Stomach (tissue), 9 donors: ENCODE data around the gene SIPA1L2. TPM values are rescaled to one million over a fixed set of nuclear protein-coding genes. Genes with fewer than 3 reads are reported as not detected.

Experiments used
- DNase-seq, 2 donors: peaks; one replicate each; pipeline versions ENCODE4 v3.0.0 to v3.0.0-alpha.2; 2013 to 2019
- H3K27ac ChIP-seq, 5 donors: fragments of 200-600 bp in 4 of 5; sonication (generic) in 4 of 5; one replicate each; pipeline ENCODE4 v1.5.1; 2013 to 2019; ENCODE audit warnings: mild to moderate bottlenecking in 1 of 5, moderate library complexity in 1 of 5
- H3K27me3 ChIP-seq, 3 donors: fragments of 200-600 bp; sonication (generic); one replicate each; pipeline ENCODE4 v1.5.1; 2017 to 2019; ENCODE audit warnings: mixed run types in 1 of 3
- H3K36me3 ChIP-seq, 4 donors: fragments of 200-600 bp; sonication (generic); 1 replicate in 3 of 4; 2 replicates in 1 of 4; pipeline ENCODE4 v1.5.1; 2016 to 2019
- H3K4me1 ChIP-seq, 4 donors: fragments of 200-600 bp; sonication (generic); one replicate each; pipeline ENCODE4 v1.5.1; 2016 to 2019
- H3K4me3 ChIP-seq, 4 donors: fragments of 200-600 bp; sonication (generic) in 3 of 4; one replicate each; pipeline ENCODE4 v1.5.1; 2016 to 2019; ENCODE audit warnings: mild to moderate bottlenecking in 1 of 4
- H3K9me3 ChIP-seq, 4 donors: fragments of 200-600 bp; sonication (generic); one replicate each; pipeline ENCODE4 v1.5.1; 2016 to 2019
- CTCF ChIP-seq, 7 experiments: fragments of 450-650 bp in 4 of 7; fragments of 200-600 bp in 3 of 7; sonication (generic) in 3 of 7; IDR thresholded peaks; one replicate each; pipeline ENCODE4 v1.5.1; 2016 to 2019; ENCODE audit warnings: antibody characterized with exemption in 7 of 7, control low read depth in 2 of 7, mild to moderate bottlenecking in 1 of 7
- EP300 ChIP-seq: sonication (generic); formaldehyde crosslinking; IDR thresholded peaks from one replicate; pipeline ENCODE4 v1.6.1; 2017; ENCODE audit warnings: antibody characterized with exemption
- POLR2A ChIP-seq, 4 donors: fragments of 450-650 bp; IDR thresholded peaks; one replicate each; pipeline ENCODE4 v1.6.1; 2016; ENCODE audit warnings: antibody characterized with exemption in 4 of 4, control low read depth in 2 of 4, mild to moderate bottlenecking in 1 of 4, moderate library complexity in 1 of 4
- POLR2AphosphoS5 ChIP-seq, 3 donors: sonication (generic); formaldehyde crosslinking; IDR thresholded peaks; one replicate each; pipeline ENCODE4 v1.6.1; 2016; ENCODE audit warnings: antibody characterized with exemption in 3 of 3
- WGBS, 5 donors: extraction: QIAGEN DNeasy Blood & Tissue Kit in 3 of 5; methylation state at CpG; one replicate each; pipeline versions ENCODE4 v1.1.5 to v1.1.7; 2013 to 2018; 5-methylcytosine and 5-hydroxymethylcytosine counted together
- intact Hi-C: fragments of 100-400 bp; cut with DNase I; formaldehyde crosslinking; loops from one replicate; pipeline ENCODE4 v1.15.1; 2023; ENCODE audit warnings: low total_unique reads
- polyA plus RNA-seq, 3 donors: library from polyadenylated mRNA; stranded (reverse); fragments of 200-250 nt; gene quantifications; one replicate each; pipeline ENCODE4 v1.2.3, GENCODE V29; 2013
- total RNA-seq, 5 donors: library from RNA; depleted of rRNA; stranded (reverse); fragments of >200 nt; gene quantifications; one replicate each; pipeline versions ENCODE4 v1.1.0 to v1.2.3, GENCODE V29; 2014 to 2016
- donor health status: healthy with polysubstance abuse.
- donor health status: Bipolar disorder and iron deficiency.
- donor health status: healthy.

SIPA1L2 gene
- total and polyA plus RNA-seq, 8 donors: 2.5 to 240 (median 10.3) TPM

GRCh38 chr1:232635279-232635678, 5.3 kb upstream of the SIPA1L2 start:
- intact Hi-C loops: loop anchor here (5.0 to 10.0 kb wide), 4 partner anchors 320 to 768 kb away; partner anchors contain the start of gene NTPCR
- Histone ChIP-seq H3K9me3 (no peaks in the 10 kb centered on the region), H3K27ac (no peak overlapping the region), H3K27me3 (no peaks in the 10 kb centered on the region), H3K36me3 (no peaks in the 10 kb centered on the region), H3K4me1 (peaks cover 0 to 31% (median 9%) of the 10 kb centered on the region in 4 donors), H3K4me3 (no peak overlapping the region)
- DNase-seq: no peak
- TF ChIP-seq POLR2AphosphoS5 (IDR thresholded peaks at IDR 0.05) (no peak), EP300 (no peak), CTCF (IDR thresholded peaks at IDR 0.05) (no peak), POLR2A (IDR thresholded peaks at IDR 0.05) (no peak)

GRCh38 chr1:232634096-232634495, 4.2 kb upstream of the SIPA1L2 start:
- no peak for TF ChIP-seq POLR2A (IDR thresholded peaks at IDR 0.05)
- no peak for TF ChIP-seq CTCF (IDR thresholded peaks at IDR 0.05)
- TF ChIP-seq POLR2AphosphoS5 (IDR thresholded peaks at IDR 0.05): no peak
- no peak for TF ChIP-seq EP300
- no peak overlapping the region for H3K4me3 ChIP-seq

GRCh38 chr1:232630894-232631195, 912 bp upstream of the SIPA1L2 start:
- no peak for DNase-seq
- Histone ChIP-seq H3K36me3 (no peaks in the 10 kb centered on the region), H3K27ac (peak overlapping the region; percentile 84 to 95 (median 86)), H3K27me3 (peaks cover 0 to 9% (median 3%) of the 10 kb centered on the region in 3 donors), H3K4me3 (peak overlapping the region; percentile 72 to 93 (median 82)), H3K4me1 (peaks cover 5 to 59% (median 32%) of the 10 kb centered on the region in 4 donors), H3K9me3 (no peaks in the 10 kb centered on the region)
- TF ChIP-seq POLR2AphosphoS5 (IDR thresholded peaks at IDR 0.05) (no peak), CTCF (IDR thresholded peaks at IDR 0.05) (peak in 1 of 7 experiments; percentile 1), EP300 (no peak), POLR2A (IDR thresholded peaks at IDR 0.05) (no peak)
- intact Hi-C loops: loop anchor here (10.0 kb wide), 3 partner anchors 324 to 604 kb away; partner anchors contain the start of gene NTPCR
- 0 to 4% (median 0%) methylated on average over 8 of the region's 8 CpGs for WGBS, 5 donors

More at GRCh38 chr1:232634096-232634495, 4.2 kb upstream of the SIPA1L2 start:
- WGBS, 5 donors: 79 to 88% (median 82%) methylated on average over 5 of the region's 5 CpGs
- Histone ChIP-seq H3K4me1 (peaks cover 0 to 37% (median 15%) of the 10 kb centered on the region in 4 donors), H3K9me3 (no peaks in the 10 kb centered on the region), H3K27me3 (peaks cover 0 to 6% (median 3%) of the 10 kb centered on the region in 3 donors), H3K27ac (no peak overlapping the region), H3K36me3 (no peaks in the 10 kb centered on the region)
- peak; percentile 21 to 30 for DNase-seq
- intact Hi-C loops: loop anchor here (10.0 kb wide), 3 partner anchors 321 to 601 kb away; partner anchors contain the start of gene NTPCR

- H3K4me1 ChIP-seq: peaks cover 5 to 61% (median 32%) of the 10 kb centered on the region in 4 donors
- intact Hi-C loops: loop anchor here (10.0 kb wide), 3 partner anchors 325 to 605 kb away; partner anchors contain the start of gene NTPCR
- H3K36me3 ChIP-seq: no peaks in the 10 kb centered on the region
- TF ChIP-seq EP300 (no peak), CTCF (IDR thresholded peaks at IDR 0.05) (no peak), POLR2AphosphoS5 (IDR thresholded peaks at IDR 0.05) (no peak), POLR2A (IDR thresholded peaks at IDR 0.05) (no peak)
- H3K27ac ChIP-seq: peak overlapping the region; percentile 32 to 95 (median 69)
- peak in 1 of 2 donors; percentile 72 for DNase-seq
- H3K9me3 ChIP-seq: no peaks in the 10 kb centered on the region
- peaks cover 0 to 9% (median 3%) of the 10 kb centered on the region in 3 donors for H3K27me3 ChIP-seq
- 0 to 1% (median 1%) methylated on average over 39 to 96 of the region's 96 CpGs for WGBS, 5 donors
- peak overlapping the region; percentile 72 to 93 (median 82) for H3K4me3 ChIP-seq
Observed at GRCh38 chr1:232629250-232630046, 485 bp downstream of the SIPA1L2 start.
